DMS 273 (cell line): ENCODE results near the gene INSL3.
A peak's percentile ranks its signal among the peaks of the same experiment; 100 is the strongest.

Experiments used
- DNase-seq: peaks from one replicate; lab custom pipeline; 2025; ENCODE audit not compliant: unreplicated experiment; lab: John Stamatoyannopoulos, UW

INSL3 gene

GRCh38 chr19:17847538-17848366 is 26.4 kb upstream of the INSL3 start, which contains the start of gene JAK3:
TSS of gene JAK3 (minus strand) at chr19:17847982. CDS start at chr19:17844417, 3,565 bp downstream.
- no peak for DNase-seq

- no peak for DNase-seq
These were observed 24.8 kb upstream of the INSL3 start for GRCh38 chr19:17846146-17846545.

GRCh38 chr19:17843908-17844490 is 22.7 kb upstream of the INSL3 start:
- DNase-seq = no peak

GRCh38 chr19:17843292-17843827 is 22.0 kb upstream of the INSL3 start:
- DNase-seq = no peak

- no peak for DNase-seq
These were observed 21.5 kb upstream of the INSL3 start for GRCh38 chr19:17842663-17843291.

GRCh38 chr19:17841810-17842662 is 20.7 kb upstream of the INSL3 start:
- peak; percentile 97 for DNase-seq

GRCh38 chr19:17841371-17841809 is 20.1 kb upstream of the INSL3 start:
- DNase-seq = no peak

GRCh38 chr19:17840019-17840418 is 18.7 kb upstream of the INSL3 start:
- no peak for DNase-seq

GRCh38 chr19:17837972-17838371 is 16.7 kb upstream of the INSL3 start:
- DNase-seq = no peak

- DNase-seq = no peak
These were observed 15.2 kb upstream of the INSL3 start for GRCh38 chr19:17836530-17836929.

- DNase-seq = no peak
These were observed 14.1 kb upstream of the INSL3 start for GRCh38 chr19:17835182-17836006.

- no peak for DNase-seq
These were observed 13.2 kb upstream of the INSL3 start for GRCh38 chr19:17834350-17835181.

- DNase-seq = no peak
These were observed 11.3 kb upstream of the INSL3 start for GRCh38 chr19:17832443-17833208.

- DNase-seq = no peak
These were observed 10.1 kb upstream of the INSL3 start for GRCh38 chr19:17831419-17831888.

- peak; percentile 93 for DNase-seq
These were observed 9.5 kb upstream of the INSL3 start for GRCh38 chr19:17830567-17831418.

GRCh38 chr19:17829855-17830566 is 8.7 kb upstream of the INSL3 start:
- DNase-seq = peak; percentile 90
